ENCODE results near the gene FCRL2.

The FCRL2 gene

GRCh38 chr1:157748262-157748817, 28.6 kb downstream of the FCRL2 start:
- POLR2A ChIA-PET: no interaction called here
- Histone ChIP-seq H3K36me3 (ENCODE audit: control insufficient read depth in 2 of 2, insufficient read depth in 1 of 2, low read length in 2 of 2) (no peaks in the 10 kb centered on the region), H3K4me1 (ENCODE audit: control insufficient read depth, insufficient read depth, low read length) (no peaks in the 10 kb centered on the region), H3K9me3 (ENCODE audit: control insufficient read depth, insufficient read depth, low read depth, low read length) (no peaks in the 10 kb centered on the region), H3K4me3 (ENCODE audit: low read depth, low read length) (no peak overlapping the region), H3K27ac (ENCODE audit: extremely low read depth, low read depth, low read length) (no peak overlapping the region)
- CTCF ChIA-PET: interaction anchor here (1.1 to 2.0 kb wide), 2 partner anchors 57 to 168 kb away, joined by 4 to 5 read pairs; no protein-coding TSS in a partner anchor
- no peak for TF ChIP-seq ZNF138 (tag by site-specific recombination; IDR thresholded peaks at IDR 0.05; ENCODE audit: borderline replicate concordance)
- TF ChIP-seq ZFP37 (tag by site-specific recombination; IDR thresholded peaks at IDR 0.05): no peak
- TF ChIP-seq KLF1 (tag by site-specific recombination; IDR thresholded peaks at IDR 0.05): no peak
- no peak for TF ChIP-seq ZNF2 (tag by site-specific recombination; IDR thresholded peaks at IDR 0.05)
- no peak for TF ChIP-seq WT1 (tag by site-specific recombination; IDR thresholded peaks at IDR 0.05)
- peak; percentile 76; the same call in 1 of the 2 replicates for TF ChIP-seq ZNF394 (tag by site-specific recombination; IDR thresholded peaks at IDR 0.05; ENCODE audit: borderline replicate concordance)
- TF ChIP-seq ZNF544 (tag by site-specific recombination; IDR thresholded peaks at IDR 0.05): no peak
- TF ChIP-seq ZNF518A (tag by site-specific recombination; conservative IDR thresholded peaks at IDR 0.05; ENCODE audit: low read depth): peak; percentile 64
- no peak for TF ChIP-seq ZNF777 (tag by site-specific recombination; IDR thresholded peaks at IDR 0.05; ENCODE audit: borderline replicate concordance)
- no peak for TF ChIP-seq INSM2 (tag by site-specific recombination; IDR thresholded peaks at IDR 0.05)
- no peak for TF ChIP-seq PBX3 (CRISPR knock-in tag; IDR thresholded peaks at IDR 0.05)
- no peak for TF ChIP-seq ZNF830 (tag by site-specific recombination; IDR thresholded peaks at IDR 0.05; ENCODE audit: low read depth)
- TF ChIP-seq ZNF121 (tag by site-specific recombination; IDR thresholded peaks at IDR 0.05): no peak
- peak; percentile 34 for TF ChIP-seq ZNF555 (tag by site-specific recombination; conservative IDR thresholded peaks at IDR 0.05)
- no peak for TF ChIP-seq REPIN1 (tag by site-specific recombination; IDR thresholded peaks at IDR 0.05; ENCODE audit: low read depth)
- no peak for TF ChIP-seq ELK4 (IDR thresholded peaks at IDR 0.05; ENCODE audit: borderline replicate concordance, low read depth, low read length)
- TF ChIP-seq FEZF1 (tag by site-specific recombination; IDR thresholded peaks at IDR 0.05): no peak
- no peak for TF ChIP-seq ZNF660 (tag by site-specific recombination; IDR thresholded peaks at IDR 0.05)
- TF ChIP-seq SCRT1 (tag by site-specific recombination; IDR thresholded peaks at IDR 0.05; ENCODE audit: borderline replicate concordance): no peak
- TF ChIP-seq ZBTB26 (tag by site-specific recombination; optimal IDR thresholded peaks at IDR 0.05): no peak
- no peak for TF ChIP-seq ZNF561 (tag by site-specific recombination; IDR thresholded peaks at IDR 0.05; ENCODE audit: borderline replicate concordance)
- no peak for TF ChIP-seq TSHZ1 (tag by site-specific recombination; IDR thresholded peaks at IDR 0.05; ENCODE audit: borderline replicate concordance)
- no peak for TF ChIP-seq ZBTB7A (tag by site-specific recombination; IDR thresholded peaks at IDR 0.05; ENCODE audit: low read depth)
- TF ChIP-seq ZNF37A (tag by site-specific recombination; IDR thresholded peaks at IDR 0.05): no peak
- no peak for TF ChIP-seq ZIC2 (tag by site-specific recombination; IDR thresholded peaks at IDR 0.05)

Data from HEK293 (cell line).